Activated naive CD4-positive, alpha-beta T cell treated with anti-CD3 and anti-CD28 coated beads for 36 hours (primary cell): ENCODE measurements around the gene ST7L. TPM values are rescaled to one million over a fixed set of nuclear protein-coding genes. Genes with fewer than 3 reads are reported as not detected.

Experiments
- total RNA-seq, 2 experiments: library from RNA; stranded (reverse); gene quantifications; one replicate each; pipeline ENCODE4 v1.2.3, GENCODE V29; 2021

The ST7L gene
- total RNA-seq, 2 experiments from 2014 or later = 12.1 to 16.4 TPM

Other genes with a start within 250 kb of the ST7L start
- 1 to 10 TPM; 1.0 to 1.4 TPM for gene CTTNBP2NL, start 222.9 kb downstream of the ST7L start, total RNA-seq
- gene WNT2B, start 110.2 kb downstream of the ST7L start, total RNA-seq = under 1 TPM in 1 of 2 experiments, not detected in 1; 0.12 TPM
- gene CAPZA1, start 691 bp upstream of the ST7L start, total RNA-seq = 100 to 1,000 TPM; 231 to 242 TPM
- gene MOV10, start 55.5 kb upstream of the ST7L start, total RNA-seq = 10 to 100 TPM; 46.0 to 48.8 TPM
- 10 to 100 TPM; 36.3 to 37.3 TPM for gene RHOC, start 88.0 kb upstream of the ST7L start, total RNA-seq
- gene PPM1J, start 96.2 kb upstream of the ST7L start, total RNA-seq = 1 to 10 TPM in 1 of 2 experiments, under 1 TPM in 1; 0.74 to 1.0 TPM